Psoas muscle (tissue), 8 donors: Measurements from ENCODE around the gene AP3B1. TPM values are rescaled to one million over a fixed set of nuclear protein-coding genes. Genes with fewer than 3 reads are reported as not detected.
"Not testable (repeated sequence)": the region's sequence is repeated elsewhere in the genome, so short reads cannot be mapped to it uniquely, and the experiment has no call there.

Experiments
- ATAC-seq, 4 donors: fragments of 200-7000 bp; cut with Tn5 transposase; one replicate each; pipeline ENCODE4 v1.9.1; 2020; ENCODE audit warnings: moderate library complexity in 3 of 4, mild to moderate bottlenecking in 2 of 4
- DNase-seq, 2 donors: peaks; one replicate each; pipeline ENCODE4 v3.0.0-alpha.2; 2020
- H3K27ac ChIP-seq: fragments of 200-600 bp; one replicate; pipeline ENCODE4 v1.8.0; 2022
- H3K27me3 ChIP-seq, 3 donors: fragments of 200-600 bp in 1 of 3; one replicate each; pipeline versions ENCODE4 v1.6.1 to v1.8.0; 2013 to 2022; ENCODE audit warnings: low read length in 2 of 3, mild to moderate bottlenecking in 2 of 3, moderate library complexity in 1 of 3; ENCODE audit not compliant: insufficient read depth in 3 of 3
- H3K36me3 ChIP-seq, 2 donors: fragments of 200-600 bp in 1 of 2; one replicate each; pipeline versions ENCODE4 v1.6.1 to v1.8.0; 2013 to 2022; ENCODE audit warnings: low read depth in 1 of 2, mild to moderate bottlenecking in 1 of 2, moderate library complexity in 1 of 2; ENCODE audit not compliant: insufficient read depth in 1 of 2
- H3K4me1 ChIP-seq: fragments of 200-600 bp; one replicate; pipeline ENCODE4 v1.8.0; 2022
- H3K4me3 ChIP-seq: fragments of 200-600 bp; one replicate; pipeline ENCODE4 v1.8.0; 2022; ENCODE audit warnings: mild to moderate bottlenecking
- H3K9me3 ChIP-seq: fragments of 200-600 bp; one replicate; pipeline ENCODE4 v1.8.0; 2022
- WGBS, 3 donors: extraction: QIAGEN DNeasy Blood & Tissue Kit; methylation state at CpG; one replicate each; pipeline versions ENCODE4 v1.1.6 to v1.1.7; 2013; 5-methylcytosine and 5-hydroxymethylcytosine counted together
- intact Hi-C, 2 donors: fragments of 100-400 bp; cut with DNase I; formaldehyde crosslinking; loops; one replicate each; pipeline versions ENCODE4 v1.11.0 to v1.14.2; 2022
- polyA plus RNA-seq, 3 donors: library from polyadenylated mRNA; stranded (reverse); fragments of 200-250 nt; gene quantifications; one replicate each; pipeline ENCODE4 v1.2.3, GENCODE V29; 2013
- total RNA-seq, 4 donors: library from RNA; stranded (reverse); fragmentation: NEBNext Ultra II Directional in 2 of 4; extraction: Animal tissue kit (Norgen Biotek cat#: 25700) in 2 of 4; gene quantifications; one replicate each; pipeline versions ENCODE4 v1.2.1 to v1.2.4, GENCODE V29; 2021 to 2023
- TF ChIP-seq, protein P1 (sequence below): fragments of 200-600 bp; IDR thresholded peaks from one replicate; pipeline ENCODE4 v1.8.0; 2022; ENCODE audit warnings: antibody characterized with exemption
- donor health status: healthy with polysubstance abuse.
- donor health status: DM: no; HTN: no; CAD: no; lungs with moderate emphysema.
- donor health status: Bipolar disorder and iron deficiency.
- donor health status: healthy.
- donor health status: DM: yes; HTN: yes; CAD: no.
- donor health status: DM: no; HTN: no; CAD: no.
- donor health status: DM: no; HTN: no; CAD: no.
- donor health status: DM: yes; HTN: yes; CAD: no.

The AP3B1 gene
- total and polyA plus RNA-seq, 7 donors, result 12.4 to 24.4 (median 15.2) TPM

DNA sequence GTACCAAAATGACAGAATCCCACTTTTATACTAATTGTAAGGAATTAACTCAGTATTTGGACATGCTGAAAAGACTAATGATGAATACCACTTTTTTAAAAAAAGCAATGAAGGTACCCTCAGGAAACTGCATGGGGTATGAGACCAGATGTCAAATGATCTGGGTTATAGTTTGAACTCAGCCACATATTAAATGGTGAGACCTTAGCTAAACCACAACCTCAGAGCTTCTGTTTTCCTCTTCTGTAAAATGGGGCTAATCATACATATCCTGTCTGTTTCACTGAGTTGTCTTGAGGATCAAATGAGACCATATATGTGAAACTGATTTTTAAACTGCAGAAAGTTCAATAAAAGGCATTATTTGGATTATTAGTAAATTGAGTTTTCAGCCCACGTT is 238.4 kb downstream of the AP3B1 start:
- intact Hi-C loops, result no loop called here
- Histone ChIP-seq H3K36me3 (no peaks in the 10 kb centered on the region), H3K27ac (no peak overlapping the region), H3K4me1 (no peaks in the 10 kb centered on the region), H3K4me3 (no peak overlapping the region), H3K27me3 (no peaks in the 10 kb centered on the region), H3K9me3 (no peaks in the 10 kb centered on the region)
- DNase-seq (no peak), ATAC-seq (no peak)
- TF ChIP-seq, protein P1, sequence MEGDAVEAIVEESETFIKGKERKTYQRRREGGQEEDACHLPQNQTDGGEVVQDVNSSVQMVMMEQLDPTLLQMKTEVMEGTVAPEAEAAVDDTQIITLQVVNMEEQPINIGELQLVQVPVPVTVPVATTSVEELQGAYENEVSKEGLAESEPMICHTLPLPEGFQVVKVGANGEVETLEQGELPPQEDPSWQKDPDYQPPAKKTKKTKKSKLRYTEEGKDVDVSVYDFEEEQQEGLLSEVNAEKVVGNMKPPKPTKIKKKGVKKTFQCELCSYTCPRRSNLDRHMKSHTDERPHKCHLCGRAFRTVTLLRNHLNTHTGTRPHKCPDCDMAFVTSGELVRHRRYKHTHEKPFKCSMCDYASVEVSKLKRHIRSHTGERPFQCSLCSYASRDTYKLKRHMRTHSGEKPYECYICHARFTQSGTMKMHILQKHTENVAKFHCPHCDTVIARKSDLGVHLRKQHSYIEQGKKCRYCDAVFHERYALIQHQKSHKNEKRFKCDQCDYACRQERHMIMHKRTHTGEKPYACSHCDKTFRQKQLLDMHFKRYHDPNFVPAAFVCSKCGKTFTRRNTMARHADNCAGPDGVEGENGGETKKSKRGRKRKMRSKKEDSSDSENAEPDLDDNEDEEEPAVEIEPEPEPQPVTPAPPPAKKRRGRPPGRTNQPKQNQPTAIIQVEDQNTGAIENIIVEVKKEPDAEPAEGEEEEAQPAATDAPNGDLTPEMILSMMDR, result no peak
- 94 to 97% (median 94%) methylated on average over 1 of the region's 1 CpG for WGBS, 3 donors

DNA sequence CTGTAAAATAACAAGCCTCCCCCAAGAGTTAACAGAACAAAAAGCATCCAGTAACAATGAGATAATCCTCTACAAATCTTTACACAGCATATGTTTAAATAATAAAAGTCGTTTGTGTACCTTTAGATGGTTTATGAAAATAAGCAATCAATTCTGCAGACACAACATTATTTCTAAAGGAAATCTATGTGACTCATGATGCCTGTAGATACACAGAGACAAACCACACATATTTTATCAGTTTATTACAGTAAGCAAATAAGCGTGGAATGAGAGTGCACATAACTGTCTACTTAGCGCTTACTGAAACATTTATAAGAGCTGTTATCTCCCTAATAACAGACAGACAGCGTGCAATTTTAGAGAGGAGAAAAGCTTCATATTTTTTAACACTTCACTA is 243.6 kb downstream of the AP3B1 start:
- no peak for DNase-seq
- intact Hi-C loops, result no loop called here
- no peaks in the 10 kb centered on the region for H3K27me3 ChIP-seq
- TF ChIP-seq, protein P1, result no peak
- ATAC-seq, result no peak
- no peaks in the 10 kb centered on the region for H3K36me3 ChIP-seq
- H3K9me3 ChIP-seq, result no peaks in the 10 kb centered on the region
- no peaks in the 10 kb centered on the region for H3K4me1 ChIP-seq
- H3K4me3 ChIP-seq, result no peak overlapping the region
- H3K27ac ChIP-seq, result no peak overlapping the region
- WGBS, 3 donors, result 78 to 89% (median 89%) methylated on average over 4 of the region's 4 CpGs

DNA sequence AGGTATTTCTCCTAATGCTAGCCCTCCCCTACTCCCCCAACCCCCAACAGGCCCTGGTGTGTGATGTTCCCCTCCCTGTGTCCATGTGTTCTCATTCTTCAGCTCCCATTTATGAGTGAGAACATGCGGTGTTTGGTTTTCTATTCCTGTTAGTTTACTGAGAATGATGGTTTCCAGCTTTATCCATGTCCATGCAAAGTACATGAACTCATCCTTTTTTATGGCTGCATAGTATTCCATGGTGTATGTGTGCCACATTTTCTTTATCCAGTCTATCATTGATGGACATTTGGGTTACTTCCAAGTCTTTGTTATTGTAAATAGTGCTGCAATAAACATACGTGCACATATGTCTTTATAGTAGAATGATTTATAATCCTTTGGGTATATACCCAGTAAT is 247.7 kb downstream of the AP3B1 start:
- H3K4me1 ChIP-seq, H3K36me3 ChIP-seq, H3K4me3 ChIP-seq, H3K27ac ChIP-seq, H3K27me3 ChIP-seq, intact Hi-C loops, H3K9me3 ChIP-seq, DNase-seq, ATAC-seq: not testable (repeated sequence)
- 95 to 100% (median 97%) methylated on average over 2 of the region's 2 CpGs for WGBS, 3 donors

DNA sequence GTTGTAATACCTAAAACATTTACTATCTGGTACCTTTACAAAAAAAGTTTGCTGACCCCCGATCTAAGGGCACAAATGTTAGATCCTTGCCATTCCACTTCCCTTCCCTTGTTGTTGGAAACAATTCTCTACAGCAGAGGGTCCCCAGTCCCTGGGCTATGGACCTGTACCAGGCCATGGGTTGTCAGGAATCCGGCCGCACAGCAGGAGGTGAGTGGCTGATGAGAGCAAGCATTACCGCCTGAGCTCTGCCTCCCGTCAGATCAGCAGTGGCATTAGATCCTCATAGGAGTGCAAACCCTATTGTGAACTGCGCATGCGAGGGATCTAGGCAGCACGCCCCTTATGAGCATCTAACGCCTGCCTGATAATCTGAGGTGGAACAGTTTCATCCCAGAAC is 248.5 kb downstream of the AP3B1 start:
- no peak overlapping the region for H3K4me3 ChIP-seq
- peak in 1 of 2 donors; percentile 31 for DNase-seq
- no peaks in the 10 kb centered on the region for H3K9me3 ChIP-seq
- TF ChIP-seq, protein P1, result no peak
- no peaks in the 10 kb centered on the region for H3K27me3 ChIP-seq
- H3K27ac ChIP-seq, result no peak overlapping the region
- no peaks in the 10 kb centered on the region for H3K36me3 ChIP-seq
- no peak for ATAC-seq
- no peaks in the 10 kb centered on the region for H3K4me1 ChIP-seq
- intact Hi-C loops, result no loop called here
- WGBS, 3 donors, result 95 to 98% (median 97%) methylated on average over 9 of the region's 9 CpGs

DNA sequence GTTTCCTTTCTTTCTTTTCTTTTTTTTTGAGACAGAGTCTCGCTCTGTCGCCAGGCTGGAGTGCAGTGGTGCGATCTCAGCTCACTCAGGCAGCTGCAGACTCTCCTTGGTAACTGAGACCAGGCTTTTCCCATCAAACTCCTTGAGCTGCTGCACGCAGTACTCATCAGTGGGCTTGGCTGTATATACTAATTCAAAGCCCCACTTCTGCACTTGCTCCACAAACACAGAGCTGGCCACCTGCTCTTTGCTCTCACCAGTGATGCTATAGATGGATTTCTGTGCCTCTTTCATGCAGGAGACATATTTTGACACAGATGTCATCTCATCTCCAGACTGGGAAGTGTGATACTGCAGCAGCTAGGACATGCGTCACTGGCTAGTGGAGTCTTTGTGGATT is 252.7 kb downstream of the AP3B1 start:
- no peak for DNase-seq
- intact Hi-C loops, result no loop called here
- H3K36me3 ChIP-seq, result peaks cover 2 to 9% of the 10 kb centered on the region in 2 donors
- ATAC-seq, result no peak
- no peak overlapping the region for H3K27ac ChIP-seq
- H3K9me3 ChIP-seq, result no peaks in the 10 kb centered on the region
- H3K4me1 ChIP-seq, result no peaks in the 10 kb centered on the region
- no peaks in the 10 kb centered on the region for H3K27me3 ChIP-seq
- TF ChIP-seq, protein P1, result no peak
- WGBS, 3 donors, result 93 to 96% (median 93%) methylated on average over 5 of the region's 5 CpGs
- no peak overlapping the region for H3K4me3 ChIP-seq
